Measurements from ENCODE around the gene AGAP3. TPM values are rescaled to one million over a fixed set of nuclear protein-coding genes. Genes with fewer than 3 reads are reported as not detected.

Gene AGAP3
- total RNA-seq, 4 donors from 2014 or later, result 68.6 to 100 (median 72.2) TPM

- TF ChIP-seq POLR2A (IDR thresholded peaks at IDR 0.05), result no peak
- peak; percentile 59 to 94 (median 88) for TF ChIP-seq CTCF (IDR thresholded peaks at IDR 0.05)
- intact Hi-C loops (cut with DNase I), result loop anchor here (5.0 kb wide), 1 partner anchor 84 kb away; the partner anchor contains the start of gene ABCB8
- H3K4me1 ChIP-seq, result peaks cover 17 to 51% (median 24%) of the 10 kb centered on the region in 3 donors
- DNase-seq, result peak; percentile 16
- no peak overlapping the region for H3K4me3 ChIP-seq
- H3K36me3 ChIP-seq, result no peaks in the 10 kb centered on the region
- no peaks in the 10 kb centered on the region for H3K9me3 ChIP-seq
- no peaks in the 10 kb centered on the region for H3K27me3 ChIP-seq
- peak overlapping the region in 3 of 4 donors; percentile 5 to 45 (median 9) for H3K27ac ChIP-seq
- 31 to 32% methylated on average over 4 to 7 of the region's 20 CpGs for WGBS, 2 donors
These were observed 24.8 kb downstream of the AGAP3 start for GRCh38 chr7:151110941-151111645.

GRCh38 chr7:151113344-151114150, 27.3 kb downstream of the AGAP3 start:
- Histone ChIP-seq H3K9me3 (no peaks in the 10 kb centered on the region), H3K4me3 (peak overlapping the region; percentile 33 to 68 (median 58)), H3K4me1 (peaks cover 21 to 73% (median 31%) of the 10 kb centered on the region in 3 donors), H3K36me3 (peaks cover 6 to 17% (median 6%) of the 10 kb centered on the region in 3 donors), H3K27ac (peak overlapping the region; percentile 72 to 96 (median 88)), H3K27me3 (no peaks in the 10 kb centered on the region)
- TF ChIP-seq POLR2A (IDR thresholded peaks at IDR 0.05) (no peak), CTCF (IDR thresholded peaks at IDR 0.05) (peak in 2 of 6 experiments; percentile 34 to 44)
- DNase-seq, result no peak
- whole genome bisulfite sequencing, 2 donors, result 31 to 50% methylated on average over 6 to 7 of the region's 13 CpGs
- intact Hi-C loops (cut with DNase I), result loop anchor here (5.0 kb wide), 1 partner anchor 86 kb away; the partner anchor contains the start of gene ABCB8

- DNase-seq, result no peak
- peak in 1 of 6 experiments; percentile 8 for TF ChIP-seq CTCF (IDR thresholded peaks at IDR 0.05)
- TF ChIP-seq POLR2A (IDR thresholded peaks at IDR 0.05), result peak in 1 of 4 donors; percentile 14
- H3K9me3 ChIP-seq, result no peaks in the 10 kb centered on the region
- H3K27ac ChIP-seq, result peak overlapping the region; percentile 72 to 96 (median 88)
- H3K36me3 ChIP-seq, result peaks cover 15 to 26% (median 15%) of the 10 kb centered on the region in 3 donors
- intact Hi-C loops (cut with DNase I), result loop anchor here (5.0 kb wide), 1 partner anchor 87 kb away; the partner anchor contains the start of gene ABCB8
- H3K4me3 ChIP-seq, result peak overlapping the region; percentile 53 to 75 (median 66)
- H3K4me1 ChIP-seq, result peaks cover 21 to 69% (median 31%) of the 10 kb centered on the region in 3 donors
- 51 to 63% methylated on average over 11 to 16 of the region's 101 CpGs for WGBS, 2 donors
- no peaks in the 10 kb centered on the region for H3K27me3 ChIP-seq
These were observed 28.1 kb downstream of the AGAP3 start for GRCh38 chr7:151114151-151115090.

GRCh38 chr7:151115121-151115835, 29.0 kb downstream of the AGAP3 start:
- Histone ChIP-seq H3K27me3 (no peaks in the 10 kb centered on the region), H3K4me1 (peaks cover 21 to 60% (median 31%) of the 10 kb centered on the region in 3 donors), H3K27ac (peak overlapping the region; percentile 81 to 96 (median 91)), H3K4me3 (peak overlapping the region; percentile 53 to 75 (median 66)), H3K9me3 (no peaks in the 10 kb centered on the region), H3K36me3 (peaks cover 22 to 34% (median 23%) of the 10 kb centered on the region in 3 donors)
- 0 to 14% methylated on average over 2 to 7 of the region's 114 CpGs for WGBS, 2 donors
- intact Hi-C loops (cut with DNase I), result no loop called here
- no peak for DNase-seq
- TF ChIP-seq POLR2A (IDR thresholded peaks at IDR 0.05) (no peak), CTCF (IDR thresholded peaks at IDR 0.05) (peak in 1 of 6 experiments; percentile 3)

Data from esophagus squamous epithelium (tissue), 5 donors.